ENCODE data around the gene POLK.

GRCh38 chr5:75536694-75537360 lies 25.1 kb downstream of the POLK start:
- TF ChIP-seq EZH2 (IDR thresholded peaks at IDR 0.05; ENCODE audit: insufficient read depth, low read length) (no peak), CTCF (IDR thresholded peaks at IDR 0.05; ENCODE audit: insufficient read depth, low read depth, low read length) (no peak)

All from astrocyte (in vitro differentiated cells and primary cell).